ENCODE measurements around the gene KCNIP2.

DNA sequence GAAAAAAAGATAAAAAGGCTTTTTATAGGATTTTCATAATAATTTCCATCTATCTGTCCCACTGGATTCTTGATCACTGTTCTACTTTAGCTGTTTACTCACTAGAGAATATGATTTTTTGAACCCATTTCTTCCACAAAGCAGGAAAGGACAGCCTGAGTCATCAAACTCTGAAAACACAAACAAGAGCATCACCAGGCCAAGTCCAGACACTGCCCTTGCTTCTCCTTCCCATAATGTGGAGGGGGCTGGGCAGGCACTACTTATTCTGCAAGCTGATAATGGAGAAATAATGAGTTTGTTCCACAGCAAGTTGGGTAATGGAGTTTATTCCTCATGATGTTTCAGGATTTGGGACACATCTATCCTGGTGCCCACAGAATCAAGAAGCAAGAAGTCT, 13.0 kb upstream of the KCNIP2 start:
- TF ChIP-seq CTCF (IDR thresholded peaks at IDR 0.05) (no peak), POLR2A (IDR thresholded peaks at IDR 0.05; ENCODE audit: low read depth) (no peak)

Data from esophagus muscularis mucosa (tissue), 3 donors.